Fibroblast of lung (primary cell): ENCODE results near the gene BCL2. TPM values are rescaled to one million over a fixed set of nuclear protein-coding genes. Genes with fewer than 3 reads are reported as not detected.
A peak's percentile ranks its signal among the peaks of the same experiment; 100 is the strongest.

Source experiments
- DNase-seq, 2 donors: peaks; one replicate each; pipeline versions ENCODE4 v3.0.0 to v3.0.0-alpha.2; 2010; ENCODE audit warnings: low read depth in 2 of 2
- H2AFZ ChIP-seq: 2 replicates; pipeline ENCODE4 v1.5.1; 2012; ENCODE audit warnings: low read length, control low read depth, inconsistent platforms
- H3K27ac ChIP-seq: 2 replicates; pipeline ENCODE4 v1.5.1; 2011; ENCODE audit warnings: low read length, control low read depth; ENCODE audit not compliant: insufficient read depth
- H3K27me3 ChIP-seq: 2 replicates; pipeline ENCODE4 v1.5.1; 2011; ENCODE audit warnings: mild to moderate bottlenecking, low read length; ENCODE audit not compliant: control insufficient read depth, insufficient read depth
- H3K36me3 ChIP-seq: 2 replicates; pipeline ENCODE4 v1.5.1; 2011; ENCODE audit warnings: low read length; ENCODE audit not compliant: control insufficient read depth, insufficient read depth
- H3K4me1 ChIP-seq: 2 replicates; pipeline ENCODE4 v1.5.1; 2011; ENCODE audit warnings: low read length; ENCODE audit not compliant: control insufficient read depth, insufficient read depth; ENCODE audit errors: extremely low read depth
- H3K4me2 ChIP-seq: 2 replicates; pipeline ENCODE4 v1.5.1; 2011; ENCODE audit warnings: low read length, control low read depth; ENCODE audit not compliant: insufficient read depth; ENCODE audit errors: extremely low read depth
- H3K4me3 ChIP-seq, 4 experiments: fragments of 200-600 bp in 1 of 4; sonication (generic) in 1 of 4; replicated peaks in 1 of 4; 2 replicates each; pipeline ENCODE4 v1.5.1; 2011 to 2016; ENCODE audit warnings: low read length in 4 of 4, low read depth in 3 of 4, mild to moderate bottlenecking in 3 of 4, control low read depth in 2 of 4, inconsistent platforms in 1 of 4, mixed read lengths in 1 of 4; ENCODE audit not compliant: insufficient read depth in 1 of 4; ENCODE audit errors: control extremely low read depth in 1 of 4
- H3K79me2 ChIP-seq: 2 replicates; pipeline ENCODE4 v1.5.1; 2012; ENCODE audit warnings: mild to moderate bottlenecking, low read length, inconsistent platforms; ENCODE audit not compliant: control insufficient read depth, insufficient read depth
- H3K9ac ChIP-seq: 2 replicates; pipeline ENCODE4 v1.5.1; 2011; ENCODE audit warnings: mild to moderate bottlenecking, low read length, control low read depth; ENCODE audit not compliant: insufficient read depth
- H3K9me3 ChIP-seq: 2 replicates; pipeline ENCODE4 v1.5.1; 2012; ENCODE audit warnings: low read depth, low read length; ENCODE audit not compliant: control insufficient read depth, insufficient read depth
- H4K20me1 ChIP-seq: 2 replicates; pipeline ENCODE4 v1.5.1; 2011; ENCODE audit warnings: low read length; ENCODE audit not compliant: control insufficient read depth, insufficient read depth; ENCODE audit errors: extremely low read depth
- EZH2 ChIP-seq: IDR thresholded peaks from 2 replicates; pipeline ENCODE4 v1.5.1; 2012; ENCODE audit warnings: low read length, control low read depth, mild to moderate bottlenecking; ENCODE audit errors: missing control alignments
- polyA plus RNA-seq, 2 donors: library from polyadenylated mRNA; depleted of rRNA in 1 of 2; stranded (reverse) in 1 of 2; unstranded in 1 of 2; fragments of >200 nt; gene quantifications; 2 replicates each; pipeline ENCODE4 v1.2.1, GENCODE V29; 2011 to 2012; ENCODE audit warnings: missing spikeins in 1 of 2
- total RNA-seq: library from RNA; depleted of rRNA; stranded (reverse); fragments of >200 nt; gene quantifications from 2 replicates; pipeline ENCODE4 v1.2.1, GENCODE V29; 2014
- TF ChIP-seq, protein P1 (sequence below), 2 donors: IDR thresholded peaks in 1 of 2; conservative IDR thresholded peaks in 1 of 2; 1 replicate in 1 of 2; 2 replicates in 1 of 2; pipeline ENCODE4 v1.5.1; 2011 to 2012; ENCODE audit warnings: low read length in 2 of 2, control low read depth in 1 of 2, inconsistent platforms in 1 of 2, low read depth in 1 of 2, mild to moderate bottlenecking in 1 of 2

The BCL2 gene
- total and polyA plus RNA-seq, 2 donors (not counting 1 experiment from before 2014, with no cell fraction given), result 1.5 to 3.6 TPM

DNA sequence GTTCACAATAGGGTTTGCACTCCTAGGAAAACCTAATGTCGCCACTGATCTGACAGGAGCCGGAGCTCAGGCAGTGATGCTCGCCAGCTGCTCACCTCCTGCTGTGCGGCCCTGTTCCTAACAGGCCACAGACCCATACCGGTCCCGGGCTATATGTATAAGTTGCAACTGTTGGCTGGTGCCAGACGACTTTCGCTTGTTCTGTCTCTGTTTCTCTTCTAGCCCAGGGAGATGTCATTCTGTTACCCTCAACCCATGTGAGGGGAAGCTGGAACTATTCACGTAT is 170.3 kb downstream of the BCL2 start:
- Histone ChIP-seq H3K9ac (no peak overlapping the region), H3K9me3 (no peaks in the 10 kb centered on the region), H3K4me2 (no peak overlapping the region), H4K20me1 (no peaks in the 10 kb centered on the region), H3K4me1 (no peaks in the 10 kb centered on the region), H3K36me3 (no peaks in the 10 kb centered on the region), H3K27ac (no peak overlapping the region), H3K27me3 (no peaks in the 10 kb centered on the region), H3K79me2 (no peaks in the 10 kb centered on the region), H3K4me3 (no peak overlapping the region), H2AFZ (no peak overlapping the region)
- TF ChIP-seq, protein P1, sequence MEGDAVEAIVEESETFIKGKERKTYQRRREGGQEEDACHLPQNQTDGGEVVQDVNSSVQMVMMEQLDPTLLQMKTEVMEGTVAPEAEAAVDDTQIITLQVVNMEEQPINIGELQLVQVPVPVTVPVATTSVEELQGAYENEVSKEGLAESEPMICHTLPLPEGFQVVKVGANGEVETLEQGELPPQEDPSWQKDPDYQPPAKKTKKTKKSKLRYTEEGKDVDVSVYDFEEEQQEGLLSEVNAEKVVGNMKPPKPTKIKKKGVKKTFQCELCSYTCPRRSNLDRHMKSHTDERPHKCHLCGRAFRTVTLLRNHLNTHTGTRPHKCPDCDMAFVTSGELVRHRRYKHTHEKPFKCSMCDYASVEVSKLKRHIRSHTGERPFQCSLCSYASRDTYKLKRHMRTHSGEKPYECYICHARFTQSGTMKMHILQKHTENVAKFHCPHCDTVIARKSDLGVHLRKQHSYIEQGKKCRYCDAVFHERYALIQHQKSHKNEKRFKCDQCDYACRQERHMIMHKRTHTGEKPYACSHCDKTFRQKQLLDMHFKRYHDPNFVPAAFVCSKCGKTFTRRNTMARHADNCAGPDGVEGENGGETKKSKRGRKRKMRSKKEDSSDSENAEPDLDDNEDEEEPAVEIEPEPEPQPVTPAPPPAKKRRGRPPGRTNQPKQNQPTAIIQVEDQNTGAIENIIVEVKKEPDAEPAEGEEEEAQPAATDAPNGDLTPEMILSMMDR (conservative IDR thresholded peaks at IDR 0.05 in 1 of 2, IDR thresholded peaks at IDR 0.05 in 1 of 2; ENCODE audit: low read depth in 1 of 2, low read length in 2 of 2), result no peak
- TF ChIP-seq EZH2, result no peak
- no peak for DNase-seq

DNA sequence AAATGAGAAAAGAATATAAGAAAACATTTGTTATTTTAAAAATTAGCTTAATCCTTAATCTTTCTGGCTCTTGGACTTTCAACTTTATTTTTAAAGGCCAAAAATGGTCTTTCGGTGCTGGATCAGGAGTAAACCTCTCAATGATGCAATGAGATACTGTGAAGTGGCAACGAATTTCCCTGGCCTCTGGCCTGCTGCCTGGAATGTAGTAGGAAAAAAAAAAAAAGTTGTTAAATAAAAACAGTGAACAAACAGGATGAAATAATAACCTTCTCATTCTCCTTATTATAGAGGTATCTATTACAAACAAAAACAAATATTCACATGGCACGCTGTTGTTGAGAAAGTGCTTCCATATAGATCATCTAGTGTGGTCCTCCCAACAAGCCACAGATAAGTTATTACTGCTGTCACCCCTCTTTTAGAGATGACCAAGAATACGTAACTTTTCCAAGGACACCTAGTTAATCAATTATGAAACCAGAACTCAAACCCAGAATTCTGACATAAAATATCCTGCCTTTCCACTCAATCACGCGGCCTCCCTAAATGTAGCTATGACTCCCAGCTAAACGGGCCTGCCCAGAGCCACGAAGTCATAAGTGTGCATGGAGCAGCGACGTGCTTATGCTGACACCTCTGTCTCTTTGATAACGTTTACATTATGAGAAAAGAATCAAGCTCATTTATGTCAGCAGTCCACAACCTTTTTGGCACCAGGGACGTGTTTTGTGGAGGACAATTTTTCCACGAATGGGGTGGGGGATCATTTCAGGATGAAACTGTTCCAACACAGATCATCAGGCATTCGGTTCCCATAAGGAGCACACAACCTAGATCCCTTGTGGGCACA is 170.9 kb downstream of the BCL2 start:
- H3K4me1 ChIP-seq, result no peaks in the 10 kb centered on the region
- no peak overlapping the region for H2AFZ ChIP-seq
- no peak overlapping the region for H3K4me3 ChIP-seq
- no peak overlapping the region for H3K4me2 ChIP-seq
- H3K79me2 ChIP-seq, result no peaks in the 10 kb centered on the region
- TF ChIP-seq, protein P1 (conservative IDR thresholded peaks at IDR 0.05 in 1 of 2, IDR thresholded peaks at IDR 0.05 in 1 of 2; ENCODE audit: low read depth in 1 of 2, low read length in 2 of 2), result no peak
- no peak for TF ChIP-seq EZH2
- no peaks in the 10 kb centered on the region for H4K20me1 ChIP-seq
- DNase-seq, result peak; percentile 15 to 90
- no peaks in the 10 kb centered on the region for H3K36me3 ChIP-seq
- H3K9ac ChIP-seq, result no peak overlapping the region
- H3K27ac ChIP-seq, result no peak overlapping the region
- H3K27me3 ChIP-seq, result no peaks in the 10 kb centered on the region
- H3K9me3 ChIP-seq, result no peaks in the 10 kb centered on the region

DNA sequence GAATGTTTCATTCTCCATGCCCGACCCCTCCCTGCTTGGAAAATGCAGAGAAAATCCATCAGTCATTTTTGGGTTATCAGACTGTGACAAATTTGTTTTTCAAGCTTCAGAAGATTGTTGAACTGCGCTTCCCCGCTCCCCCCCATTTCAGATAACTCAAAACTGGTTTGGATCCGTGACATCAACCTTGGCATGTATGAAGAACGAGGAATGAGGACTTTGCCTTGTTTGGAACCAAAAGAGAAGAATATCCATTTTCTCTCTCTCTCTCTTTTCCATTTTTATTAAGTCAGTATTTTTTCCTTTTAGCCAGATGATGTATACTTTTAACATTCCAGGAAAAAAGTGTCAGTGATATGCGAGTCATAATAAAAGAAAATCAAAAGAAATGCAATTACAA is 171.6 kb downstream of the BCL2 start:
- H3K4me2 ChIP-seq, result no peak overlapping the region
- H3K9me3 ChIP-seq, result no peaks in the 10 kb centered on the region
- DNase-seq, result no peak
- H3K4me1 ChIP-seq, result no peaks in the 10 kb centered on the region
- H4K20me1 ChIP-seq, result no peaks in the 10 kb centered on the region
- H3K79me2 ChIP-seq, result no peaks in the 10 kb centered on the region
- H3K4me3 ChIP-seq, result no peak overlapping the region
- no peak overlapping the region for H3K27ac ChIP-seq
- H3K9ac ChIP-seq, result no peak overlapping the region
- no peaks in the 10 kb centered on the region for H3K36me3 ChIP-seq
- no peaks in the 10 kb centered on the region for H3K27me3 ChIP-seq
- TF ChIP-seq, protein P1 (conservative IDR thresholded peaks at IDR 0.05 in 1 of 2, IDR thresholded peaks at IDR 0.05 in 1 of 2; ENCODE audit: low read depth in 1 of 2, low read length in 2 of 2), result no peak
- no peak for TF ChIP-seq EZH2
- H2AFZ ChIP-seq, result no peak overlapping the region
